Bronchial epithelial cell (primary cell): ENCODE results near the gene PSORS1C1. TPM values are rescaled to one million over a fixed set of nuclear protein-coding genes. Genes with fewer than 3 reads are reported as not detected.
"Not testable (repeated sequence)": the region's sequence is repeated elsewhere in the genome, so short reads cannot be mapped to it uniquely, and the experiment has no call there.

Experiments used
- DNase-seq: peaks from one replicate; pipeline ENCODE4 v3.0.0-alpha.2; 2010; ENCODE audit warnings: low read depth
- FAIRE-seq: peaks from 2 replicates; lab custom pipeline; 2011; peaks lifted over from hg19 to GRCh38; lab: Jason Lieb, UNC
- H3K27me3 ChIP-seq: 2 replicates; pipeline ENCODE4 v1.5.1; 2011; ENCODE audit warnings: low read length; ENCODE audit not compliant: control insufficient read depth, insufficient read depth
- H3K36me3 ChIP-seq: 2 replicates; pipeline ENCODE4 v1.5.1; 2011; ENCODE audit warnings: low read length; ENCODE audit not compliant: control insufficient read depth, insufficient read depth
- H3K4me3 ChIP-seq: 2 replicates; pipeline ENCODE4 v1.5.1; 2011; ENCODE audit warnings: mild to moderate bottlenecking, low read depth, low read length, control low read depth
- CTCF ChIP-seq: IDR thresholded peaks from 2 replicates; pipeline ENCODE4 v1.5.1; 2011; ENCODE audit warnings: mild to moderate bottlenecking, moderate library complexity, low read length, control low read depth, inconsistent platforms; ENCODE audit not compliant: insufficient read depth, severe bottlenecking
- total RNA-seq: library from RNA; depleted of rRNA; stranded (reverse); fragments of >200 nt; gene quantifications from 2 replicates; pipeline ENCODE4 v1.2.1, GENCODE V29; 2014

The PSORS1C1 gene
- total RNA-seq, 1 donor from 2014 or later, result 6.3 TPM

DNA sequence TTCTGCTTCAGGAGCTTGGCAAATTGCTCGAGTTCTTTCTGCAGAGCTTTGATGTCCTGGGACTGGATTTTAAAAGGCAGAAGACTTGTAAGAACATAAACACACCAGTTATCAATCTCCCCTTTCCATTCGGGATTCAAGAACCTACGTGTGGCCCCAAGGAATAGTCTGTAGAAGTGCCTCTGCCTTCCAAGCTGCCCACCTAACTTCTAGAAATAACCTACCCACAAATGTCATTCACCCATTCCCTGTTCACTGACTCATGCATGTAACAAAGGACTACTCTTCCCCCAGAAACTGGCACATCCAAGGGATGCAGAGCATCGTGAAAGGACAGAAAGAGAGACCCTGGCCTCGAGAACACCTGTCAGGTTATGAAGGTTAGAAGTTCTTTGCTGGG is 51.4 kb downstream of the PSORS1C1 start:
- TF ChIP-seq CTCF, result no peak
- no peak overlapping the region for H3K4me3 ChIP-seq
- no peaks in the 10 kb centered on the region for H3K27me3 ChIP-seq
- H3K36me3 ChIP-seq, result peaks cover 1% of the 10 kb centered on the region
- no peak for DNase-seq
- FAIRE-seq, result no peak

DNA sequence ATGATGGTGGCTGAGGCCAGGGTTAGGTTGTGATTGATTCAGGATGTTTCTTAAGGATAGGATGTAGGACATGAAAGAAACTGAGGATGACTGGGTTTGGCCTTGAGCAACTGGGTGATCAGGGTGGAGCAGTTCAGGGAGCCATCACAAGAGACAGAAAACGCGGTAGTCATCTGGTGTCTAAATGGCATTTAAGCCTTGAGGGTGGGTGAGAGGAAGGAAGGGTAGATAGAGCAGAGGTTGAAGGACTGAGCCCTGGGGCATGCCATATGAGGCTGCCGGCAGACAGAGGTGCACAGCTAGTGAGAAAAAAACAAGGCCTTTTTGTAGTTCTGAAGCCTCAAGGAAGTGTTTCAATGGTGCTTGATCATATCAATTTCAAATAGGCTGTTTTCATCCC is 54.0 kb downstream of the PSORS1C1 start:
- H3K4me3 ChIP-seq, result no peak overlapping the region
- DNase-seq, result no peak
- peaks cover 1% of the 10 kb centered on the region for H3K36me3 ChIP-seq
- no peak for TF ChIP-seq CTCF
- H3K27me3 ChIP-seq, result no peaks in the 10 kb centered on the region
- no peak for FAIRE-seq

DNA sequence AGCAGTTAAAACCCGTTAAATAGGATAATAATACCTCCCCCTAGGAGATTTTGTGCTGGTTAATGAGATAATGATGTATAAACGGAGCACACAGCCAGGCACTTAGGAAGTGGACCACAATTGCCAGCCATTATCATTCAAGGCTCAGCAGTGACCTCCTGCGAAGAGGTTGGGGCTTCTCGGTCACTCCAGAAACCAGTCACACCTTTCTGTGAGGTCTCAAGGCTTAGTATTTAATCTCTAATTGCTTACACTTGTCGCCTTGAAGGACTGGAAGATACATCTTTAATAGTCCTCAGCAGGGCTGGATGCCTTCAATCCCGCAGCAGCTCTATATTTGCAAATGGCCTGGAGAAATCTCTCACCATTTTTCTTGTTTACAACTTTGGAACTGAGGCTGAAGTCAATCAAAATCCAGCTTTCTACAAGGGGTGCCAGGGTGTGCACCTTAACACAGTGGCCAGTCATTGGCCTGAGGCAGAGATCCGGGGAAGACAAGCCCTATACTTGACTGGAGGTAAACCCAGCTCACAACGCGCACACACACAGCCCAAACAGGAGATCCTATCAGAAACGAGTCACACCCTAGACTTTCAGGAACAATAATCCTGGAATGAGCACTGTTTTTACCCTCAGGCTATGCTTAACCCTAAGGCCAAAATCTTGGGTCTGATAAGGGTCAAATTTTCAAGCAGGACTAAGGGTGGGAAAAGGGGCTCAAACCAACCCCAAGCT is 54.7 kb downstream of the PSORS1C1 start:
- no peak for FAIRE-seq
- no peak for DNase-seq
- Histone ChIP-seq H3K36me3 (peaks cover 1% of the 10 kb centered on the region), H3K27me3 (no peaks in the 10 kb centered on the region), H3K4me3 (no peak overlapping the region)
- no peak for TF ChIP-seq CTCF

GRCh38 chr6:31169858-31170599 is 55.4 kb downstream of the PSORS1C1 start:
- not testable (repeated sequence) for H3K36me3 ChIP-seq, FAIRE-seq, H3K4me3 ChIP-seq, H3K27me3 ChIP-seq, DNase-seq

DNA sequence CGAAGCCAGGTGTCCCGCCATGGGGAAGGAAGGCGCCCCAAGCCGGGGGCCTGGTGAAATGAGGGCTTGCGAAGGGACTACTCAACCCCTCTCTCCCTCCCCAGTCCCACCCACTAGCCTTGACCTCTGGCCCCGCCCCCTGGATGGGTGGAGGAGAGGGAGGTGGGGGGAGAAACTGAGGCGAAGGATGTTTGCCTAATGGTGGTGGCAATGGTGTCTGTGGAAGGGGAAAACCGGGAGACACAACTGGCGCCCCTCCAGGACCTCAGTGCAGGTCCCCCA is 55.9 kb downstream of the PSORS1C1 start, which contains the start of gene POU5F1:
TSS of gene POU5F1 (minus strand) at position 83 of the 282 bp plus-strand sequence. CDS start at position 21, 62 bp downstream.
- H3K4me3 ChIP-seq, result no peak within 1 kb of the TSS
- H3K36me3 ChIP-seq, result peaks cover under 1% of the 10 kb centered on the region
- no peak for FAIRE-seq

More for the DNA sequence above, 55.9 kb downstream of the PSORS1C1 start, which contains the start of gene POU5F1:
- no peaks in the 10 kb centered on the region for H3K27me3 ChIP-seq
- no peak for DNase-seq
- TF ChIP-seq CTCF, result no peak
